Thoracic aorta (tissue), 2 donors: ENCODE data around the gene CDHR3. TPM values are rescaled to one million over a fixed set of nuclear protein-coding genes. Genes with fewer than 3 reads are reported as not detected.
"Not testable (repeated sequence)": the region's sequence is repeated elsewhere in the genome, so short reads cannot be mapped to it uniquely, and the experiment has no call there.

ENCODE experiments used
- ATAC-seq: fragments of 150-250 bp; one replicate; pipeline ENCODE4 v1.8.0; 2017; ENCODE audit warnings: low read depth; ENCODE audit not compliant: insufficient number of reproducible peaks, low FRiP score
- DNase-seq: peaks from one replicate; pipeline ENCODE4 v3.0.0-alpha.2; 2020; ENCODE audit warnings: low spot score
- H3K27ac ChIP-seq, 2 donors: fragments of 200-600 bp; sonication (generic); 1 replicate in 1 of 2; 2 replicates in 1 of 2; pipeline ENCODE4 v1.5.1; 2016; ENCODE audit warnings: mild to moderate bottlenecking in 2 of 2, moderate library complexity in 2 of 2
- H3K27me3 ChIP-seq: fragments of 200-600 bp; sonication (generic); replicated peaks from 2 replicates; pipeline ENCODE4 v1.6.0; 2016; ENCODE audit warnings: mild to moderate bottlenecking; ENCODE audit not compliant: insufficient read depth
- H3K36me3 ChIP-seq: fragments of 200-600 bp; sonication (generic); one replicate; pipeline ENCODE4 v1.5.1; 2016
- H3K4me1 ChIP-seq, 2 donors: fragments of 200-600 bp; sonication (generic); 1 replicate in 1 of 2; 2 replicates in 1 of 2; pipeline versions ENCODE4 v1.5.1 to v1.6.0; 2016; ENCODE audit warnings: low read depth in 2 of 2, mild to moderate bottlenecking in 1 of 2; ENCODE audit not compliant: control insufficient read depth in 1 of 2
- H3K4me3 ChIP-seq: fragments of 200-600 bp; sonication (generic); 2 replicates; pipeline ENCODE4 v1.5.1; 2016; ENCODE audit warnings: mild to moderate bottlenecking
- H3K9me3 ChIP-seq: fragments of 200-600 bp; sonication (generic); 2 replicates; pipeline ENCODE4 v1.5.1; 2016
- CTCF ChIP-seq: fragments of 200-600 bp; sonication (generic); IDR thresholded peaks from one replicate; pipeline ENCODE4 v1.5.1; 2019; ENCODE audit warnings: antibody characterized with exemption
- total RNA-seq, 2 donors: library from RNA; depleted of rRNA; stranded (reverse); fragments of >200 nt; gene quantifications; one replicate each; pipeline versions ENCODE4 v1.1.0 to v1.2.3, GENCODE V29; 2016

CDHR3 gene
- total RNA-seq, 2 donors from 2014 or later = 1.5 to 8.7 TPM

GRCh38 chr7:105945848-105946247 is 17.2 kb upstream of the CDHR3 start:
- H3K36me3 ChIP-seq = no peaks in the 10 kb centered on the region
- H3K4me3 ChIP-seq = no peak overlapping the region
- ATAC-seq (no peak), DNase-seq (no peak)
- H3K9me3 ChIP-seq = no peaks in the 10 kb centered on the region
- H3K4me1 ChIP-seq = no peaks in the 10 kb centered on the region
- TF ChIP-seq CTCF = no peak
- no peak overlapping the region for H3K27ac ChIP-seq
- H3K27me3 ChIP-seq = no peaks in the 10 kb centered on the region

GRCh38 chr7:105951597-105951996 is 11.5 kb upstream of the CDHR3 start:
- ATAC-seq = no peak
- no peak overlapping the region for H3K4me3 ChIP-seq

GRCh38 chr7:105952917-105953595 is 10.0 kb upstream of the CDHR3 start:
- no peaks in the 10 kb centered on the region for H3K4me1 ChIP-seq
- H3K27ac ChIP-seq = no peak overlapping the region
- H3K9me3 ChIP-seq = peaks cover 6% of the 10 kb centered on the region
- no peaks in the 10 kb centered on the region for H3K27me3 ChIP-seq
- no peak overlapping the region for H3K4me3 ChIP-seq
- DNase-seq (no peak), ATAC-seq (no peak)
- no peak for TF ChIP-seq CTCF
- no peaks in the 10 kb centered on the region for H3K36me3 ChIP-seq

More at GRCh38 chr7:105951597-105951996, 11.5 kb upstream of the CDHR3 start:
- DNase-seq = no peak
- Histone ChIP-seq H3K27me3 (no peaks in the 10 kb centered on the region), H3K9me3 (peaks cover 6% of the 10 kb centered on the region), H3K36me3 (no peaks in the 10 kb centered on the region), H3K27ac (no peak overlapping the region), H3K4me1 (no peaks in the 10 kb centered on the region)
- TF ChIP-seq CTCF = no peak

GRCh38 chr7:105954711-105955110 is 8.4 kb upstream of the CDHR3 start:
- no peak for TF ChIP-seq CTCF
- no peak overlapping the region for H3K27ac ChIP-seq
- peaks cover 6% of the 10 kb centered on the region for H3K9me3 ChIP-seq
- no peaks in the 10 kb centered on the region for H3K4me1 ChIP-seq
- H3K4me3 ChIP-seq = no peak overlapping the region
- no peak for ATAC-seq
- no peaks in the 10 kb centered on the region for H3K36me3 ChIP-seq
- no peaks in the 10 kb centered on the region for H3K27me3 ChIP-seq
- no peak for DNase-seq

- H3K36me3 ChIP-seq, H3K9me3 ChIP-seq, H3K4me1 ChIP-seq, DNase-seq, ATAC-seq, H3K27me3 ChIP-seq, H3K4me3 ChIP-seq, H3K27ac ChIP-seq: not testable (repeated sequence)
Measured at GRCh38 chr7:105955651-105956466, 7.2 kb upstream of the CDHR3 start.
